Upper lobe of right lung (tissue), 1 donor: ENCODE measurements around the gene ANKS1B. TPM values are rescaled to one million over a fixed set of nuclear protein-coding genes. Genes with fewer than 3 reads are reported as not detected.
A peak's percentile ranks its signal among the peaks of the same experiment; 100 is the strongest.

Source experiments
- ATAC-seq: fragments of 200-7000 bp; cut with Tn5 transposase; one replicate; pipeline ENCODE4 v1.9.1; 2020; ENCODE audit warnings: mild to moderate bottlenecking, moderate library complexity
- DNase-seq: peaks from one replicate; pipeline ENCODE4 v3.0.0-alpha.2; 2020
- H3K27ac ChIP-seq: fragments of 200-600 bp; one replicate; pipeline ENCODE4 v1.8.0; 2022
- H3K27me3 ChIP-seq: fragments of 200-600 bp; one replicate; pipeline ENCODE4 v1.8.0; 2022; ENCODE audit warnings: mild to moderate bottlenecking
- H3K36me3 ChIP-seq: fragments of 200-600 bp; one replicate; pipeline ENCODE4 v1.8.0; 2022
- H3K4me1 ChIP-seq: fragments of 200-600 bp; one replicate; pipeline ENCODE4 v1.8.0; 2022
- H3K4me3 ChIP-seq: fragments of 200-600 bp; one replicate; pipeline ENCODE4 v1.8.0; 2022; ENCODE audit warnings: mild to moderate bottlenecking
- H3K9me3 ChIP-seq: fragments of 200-600 bp; one replicate; pipeline ENCODE4 v1.8.0; 2022
- intact Hi-C: fragments of 100-400 bp; cut with DNase I; formaldehyde crosslinking; loops from one replicate; pipeline ENCODE4 v1.11.0; 2022
- total RNA-seq: library from RNA; stranded (reverse); fragmentation: NEBNext Ultra II Directional; extraction: Animal tissue kit (Norgen Biotek cat#: 25700); gene quantifications from one replicate; pipeline ENCODE4 v1.2.1, GENCODE V29; 2021
- TF ChIP-seq, protein P1 (sequence below): fragments of 200-600 bp; IDR thresholded peaks from one replicate; pipeline ENCODE4 v1.8.0; 2022; ENCODE audit warnings: antibody characterized with exemption
- donor health status: DM: no; HTN: yes; CAD: no; lungs with severe emphysema.

Gene ANKS1B
- total RNA-seq, 1 donor from 2014 or later = 5.3 TPM

DNA sequence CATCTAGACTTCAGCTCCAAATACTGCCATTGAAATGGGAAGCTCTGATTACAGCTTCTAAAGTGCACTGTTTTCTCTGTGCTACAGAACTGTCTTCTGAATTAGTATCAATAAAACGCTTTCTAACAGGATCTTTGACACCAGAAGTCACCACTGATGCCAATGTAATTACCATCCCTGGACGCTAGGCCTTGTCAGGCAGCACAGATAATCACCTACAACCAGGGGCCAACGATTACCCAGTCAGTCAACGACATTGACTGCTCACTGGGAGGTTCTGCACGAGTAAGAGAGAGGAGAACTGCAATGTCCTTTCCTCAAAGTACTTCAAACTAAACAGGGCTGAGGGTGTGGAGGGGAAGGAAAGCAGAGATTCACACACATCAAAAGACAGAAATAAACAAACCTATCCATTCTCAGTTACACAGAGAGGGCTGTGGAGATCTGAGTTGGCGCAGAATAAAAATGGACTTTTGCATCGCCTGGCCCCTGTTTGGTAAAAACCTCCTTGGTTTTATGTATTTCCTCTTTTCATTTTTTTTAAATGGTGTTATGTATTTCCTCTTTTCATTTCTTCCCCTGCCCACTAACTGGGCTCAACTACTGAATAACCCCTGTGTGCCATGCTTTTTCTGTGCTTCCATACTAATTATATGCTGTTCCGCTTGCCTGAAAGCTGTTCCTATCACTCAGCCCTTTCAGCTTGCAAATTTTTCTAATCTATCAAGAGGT lies 847.4 kb downstream of the ANKS1B start:
- intact Hi-C loops = no loop called here
- peak; percentile 19 for ATAC-seq

DNA sequence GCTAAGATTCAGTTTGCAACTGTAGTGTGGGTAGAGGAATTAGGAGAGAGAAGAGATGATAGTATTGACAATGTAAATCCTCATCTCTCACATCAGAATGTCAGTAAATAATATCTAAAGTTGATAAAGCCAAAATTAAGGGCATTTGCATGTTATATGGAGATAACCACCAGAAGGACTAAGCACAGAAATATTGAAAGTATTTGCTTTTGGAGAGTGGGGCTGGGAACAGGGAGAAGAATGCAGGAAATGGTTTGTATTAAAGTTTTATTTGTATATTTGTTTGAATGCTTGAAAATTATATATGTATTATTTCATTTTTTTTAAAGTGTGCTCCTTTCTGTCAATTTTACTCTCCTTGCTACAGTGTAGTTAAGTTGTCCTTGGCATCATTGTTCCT lies 848.2 kb downstream of the ANKS1B start:
- no peaks in the 10 kb centered on the region for H3K36me3 ChIP-seq
- no peak for ATAC-seq
- no peaks in the 10 kb centered on the region for H3K9me3 ChIP-seq
- no peaks in the 10 kb centered on the region for H3K27me3 ChIP-seq
- DNase-seq = no peak
- intact Hi-C loops = no loop called here
- no peak overlapping the region for H3K27ac ChIP-seq
- no peaks in the 10 kb centered on the region for H3K4me1 ChIP-seq
- TF ChIP-seq, protein P1, sequence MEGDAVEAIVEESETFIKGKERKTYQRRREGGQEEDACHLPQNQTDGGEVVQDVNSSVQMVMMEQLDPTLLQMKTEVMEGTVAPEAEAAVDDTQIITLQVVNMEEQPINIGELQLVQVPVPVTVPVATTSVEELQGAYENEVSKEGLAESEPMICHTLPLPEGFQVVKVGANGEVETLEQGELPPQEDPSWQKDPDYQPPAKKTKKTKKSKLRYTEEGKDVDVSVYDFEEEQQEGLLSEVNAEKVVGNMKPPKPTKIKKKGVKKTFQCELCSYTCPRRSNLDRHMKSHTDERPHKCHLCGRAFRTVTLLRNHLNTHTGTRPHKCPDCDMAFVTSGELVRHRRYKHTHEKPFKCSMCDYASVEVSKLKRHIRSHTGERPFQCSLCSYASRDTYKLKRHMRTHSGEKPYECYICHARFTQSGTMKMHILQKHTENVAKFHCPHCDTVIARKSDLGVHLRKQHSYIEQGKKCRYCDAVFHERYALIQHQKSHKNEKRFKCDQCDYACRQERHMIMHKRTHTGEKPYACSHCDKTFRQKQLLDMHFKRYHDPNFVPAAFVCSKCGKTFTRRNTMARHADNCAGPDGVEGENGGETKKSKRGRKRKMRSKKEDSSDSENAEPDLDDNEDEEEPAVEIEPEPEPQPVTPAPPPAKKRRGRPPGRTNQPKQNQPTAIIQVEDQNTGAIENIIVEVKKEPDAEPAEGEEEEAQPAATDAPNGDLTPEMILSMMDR = no peak
- H3K4me3 ChIP-seq = no peak overlapping the region

More for the DNA sequence above, 847.4 kb downstream of the ANKS1B start:
- H3K36me3 ChIP-seq = no peaks in the 10 kb centered on the region
- no peaks in the 10 kb centered on the region for H3K4me1 ChIP-seq
- TF ChIP-seq, protein P1 = no peak
- H3K4me3 ChIP-seq = no peak overlapping the region
- H3K9me3 ChIP-seq = no peaks in the 10 kb centered on the region
- no peak for DNase-seq
- H3K27ac ChIP-seq = no peak overlapping the region
- H3K27me3 ChIP-seq = no peaks in the 10 kb centered on the region

DNA sequence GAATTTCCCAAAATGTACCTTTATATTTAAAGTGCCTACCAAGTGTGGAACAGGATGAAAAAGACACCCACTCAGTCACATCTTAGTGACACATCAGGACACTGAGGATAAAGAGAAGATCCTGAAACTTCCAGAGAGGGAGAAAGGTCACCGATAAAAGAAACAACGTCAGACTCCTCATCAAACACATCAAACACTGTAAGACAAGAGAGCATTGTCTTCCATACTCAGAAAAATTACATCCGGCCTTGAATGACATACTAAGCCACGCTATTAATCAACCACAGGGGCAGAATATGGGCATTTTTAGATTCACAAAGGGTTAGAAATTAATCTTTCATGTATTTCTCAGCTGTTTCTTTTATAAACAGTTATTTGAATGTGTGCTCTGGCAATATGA lies 849.4 kb downstream of the ANKS1B start:
- TF ChIP-seq, protein P1 = no peak
- no peak for ATAC-seq
- intact Hi-C loops = no loop called here

DNA sequence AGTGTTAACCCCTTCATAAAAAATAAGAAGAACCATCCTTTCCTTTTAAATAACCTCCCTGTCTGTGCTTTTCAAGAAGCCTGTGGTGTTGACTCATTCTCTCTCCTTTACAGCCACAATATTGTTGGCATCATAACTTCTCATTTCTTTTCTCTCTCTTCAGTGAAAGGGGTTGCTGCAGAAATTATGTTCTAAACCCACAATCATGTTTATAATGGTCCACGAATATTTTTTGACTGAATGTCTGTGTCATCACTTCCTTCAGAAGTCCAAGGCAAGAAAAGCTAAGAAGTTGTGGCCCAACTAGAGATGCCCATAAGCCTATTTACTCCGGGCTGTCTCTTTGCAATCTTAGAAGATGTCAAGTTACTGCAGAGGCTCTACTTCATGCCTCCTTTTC lies 851.3 kb downstream of the ANKS1B start:
- H3K4me3 ChIP-seq = no peak overlapping the region
- no peak overlapping the region for H3K27ac ChIP-seq
- H3K4me1 ChIP-seq = no peaks in the 10 kb centered on the region
- DNase-seq = no peak
- H3K36me3 ChIP-seq = no peaks in the 10 kb centered on the region
- ATAC-seq = no peak
- H3K9me3 ChIP-seq = no peaks in the 10 kb centered on the region
- no peaks in the 10 kb centered on the region for H3K27me3 ChIP-seq
- intact Hi-C loops = no loop called here
- TF ChIP-seq, protein P1 = no peak

More for the DNA sequence above, 849.4 kb downstream of the ANKS1B start:
- Histone ChIP-seq H3K27ac (no peak overlapping the region), H3K9me3 (no peaks in the 10 kb centered on the region), H3K4me1 (no peaks in the 10 kb centered on the region), H3K36me3 (no peaks in the 10 kb centered on the region), H3K4me3 (no peak overlapping the region), H3K27me3 (no peaks in the 10 kb centered on the region)
- DNase-seq = no peak

DNA sequence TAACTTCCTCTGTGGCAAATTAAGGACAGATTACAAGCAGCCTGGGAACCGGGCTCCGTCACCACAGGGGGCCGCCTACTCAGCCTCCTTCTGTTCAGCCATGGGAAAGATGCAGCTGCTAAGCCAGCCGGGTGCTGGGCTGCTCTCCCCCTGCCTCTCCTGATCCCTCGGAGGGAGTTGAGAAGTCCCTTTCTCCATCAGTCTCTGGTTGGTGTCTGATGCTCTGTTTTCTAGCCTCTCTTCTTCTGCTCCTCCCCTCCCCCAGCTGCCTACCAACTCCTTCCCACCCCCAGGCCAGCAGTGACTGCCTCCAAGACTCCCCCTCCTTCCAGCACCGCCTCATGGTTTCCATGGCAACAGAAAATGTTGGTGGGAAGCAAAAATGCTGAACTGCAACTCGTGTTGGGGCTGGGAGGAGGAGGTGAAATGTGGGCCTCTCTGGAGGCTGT lies 853.0 kb downstream of the ANKS1B start:
- TF ChIP-seq, protein P1 = no peak
- H3K9me3 ChIP-seq = no peaks in the 10 kb centered on the region
- ATAC-seq (peak; percentile 74), DNase-seq (peak; percentile 65)
- H3K4me1 ChIP-seq = no peaks in the 10 kb centered on the region
- no peak overlapping the region for H3K4me3 ChIP-seq
- intact Hi-C loops = no loop called here
- no peaks in the 10 kb centered on the region for H3K27me3 ChIP-seq
- no peak overlapping the region for H3K27ac ChIP-seq
- H3K36me3 ChIP-seq = no peaks in the 10 kb centered on the region
